Measurements from ENCODE around the gene CXCR6.

The CXCR6 gene

DNA sequence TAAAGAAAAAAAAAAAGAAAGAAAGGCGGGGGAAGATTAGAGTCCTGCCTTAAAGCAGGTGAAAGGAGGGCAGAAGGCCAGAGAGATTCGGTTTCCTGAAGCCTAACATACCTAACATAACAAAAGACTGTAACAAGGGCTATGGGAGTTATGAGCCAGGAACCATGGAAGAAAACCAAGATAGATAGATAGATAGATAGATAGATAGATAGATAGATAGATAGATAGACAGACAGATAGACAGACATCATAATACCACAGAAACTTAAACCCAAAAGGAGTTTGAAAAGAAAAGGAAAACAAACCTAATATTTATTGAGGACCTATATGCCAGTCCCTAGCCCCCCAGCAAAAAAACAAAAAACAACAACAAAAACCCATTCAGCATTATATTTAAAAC, 54.7 kb downstream of the CXCR6 start:
- no peak overlapping the region for H3K4me2 ChIP-seq (ENCODE audit: low read length)
- H4K20me1 ChIP-seq (ENCODE audit: control insufficient read depth, insufficient read depth, low read depth, low read length), result no peaks in the 10 kb centered on the region
- H3F3A ChIP-seq (ENCODE audit: control insufficient read depth, insufficient read depth), result no peaks in the 10 kb centered on the region
- no peaks in the 10 kb centered on the region for H3K9me2 ChIP-seq (replicated peaks; ENCODE audit: control insufficient read depth, low read length)
- H3K27ac ChIP-seq (ENCODE audit: low read depth, low read length), result no peak overlapping the region
- H3K4me3 ChIP-seq (ENCODE audit: low read length), result no peak overlapping the region
- H3K79me2 ChIP-seq (ENCODE audit: control insufficient read depth, low read length), result peaks cover 25% of the 10 kb centered on the region
- TF ChIP-seq, protein P1, sequence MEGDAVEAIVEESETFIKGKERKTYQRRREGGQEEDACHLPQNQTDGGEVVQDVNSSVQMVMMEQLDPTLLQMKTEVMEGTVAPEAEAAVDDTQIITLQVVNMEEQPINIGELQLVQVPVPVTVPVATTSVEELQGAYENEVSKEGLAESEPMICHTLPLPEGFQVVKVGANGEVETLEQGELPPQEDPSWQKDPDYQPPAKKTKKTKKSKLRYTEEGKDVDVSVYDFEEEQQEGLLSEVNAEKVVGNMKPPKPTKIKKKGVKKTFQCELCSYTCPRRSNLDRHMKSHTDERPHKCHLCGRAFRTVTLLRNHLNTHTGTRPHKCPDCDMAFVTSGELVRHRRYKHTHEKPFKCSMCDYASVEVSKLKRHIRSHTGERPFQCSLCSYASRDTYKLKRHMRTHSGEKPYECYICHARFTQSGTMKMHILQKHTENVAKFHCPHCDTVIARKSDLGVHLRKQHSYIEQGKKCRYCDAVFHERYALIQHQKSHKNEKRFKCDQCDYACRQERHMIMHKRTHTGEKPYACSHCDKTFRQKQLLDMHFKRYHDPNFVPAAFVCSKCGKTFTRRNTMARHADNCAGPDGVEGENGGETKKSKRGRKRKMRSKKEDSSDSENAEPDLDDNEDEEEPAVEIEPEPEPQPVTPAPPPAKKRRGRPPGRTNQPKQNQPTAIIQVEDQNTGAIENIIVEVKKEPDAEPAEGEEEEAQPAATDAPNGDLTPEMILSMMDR (IDR thresholded peaks at IDR 0.05; ENCODE audit: low read depth, low read length, poor library complexity, severe bottlenecking), result no peak
- no peak for TF ChIP-seq EZH2phosphoT487 (IDR thresholded peaks at IDR 0.05; ENCODE audit: borderline replicate concordance, low read length)
- no peaks in the 10 kb centered on the region; the same call in 1 of the 2 replicates for H3K9me3 ChIP-seq (ENCODE audit: control insufficient read depth, insufficient read depth, low read length)
- peaks cover 24% of the 10 kb centered on the region for H3K4me1 ChIP-seq (ENCODE audit: control insufficient read depth, low read length)
- peaks cover 3% of the 10 kb centered on the region; the same call in 1 of the 2 replicates for H3K36me3 ChIP-seq (ENCODE audit: control insufficient read depth, low read length)
- H3K27me3 ChIP-seq (ENCODE audit: control insufficient read depth, low read length), result no peaks in the 10 kb centered on the region

Data from DOHH2 (cell line).